Activated T-cell treated with anti-CD3 and anti-CD28 coated beads, Interleukin-2, amount 50 U/mL, for 24 hours (primary cell): ENCODE results near the gene RNF34.
"Not testable (repeated sequence)": the region's sequence is repeated elsewhere in the genome, so short reads cannot be mapped to it uniquely, and the experiment has no call there.

Source experiments
- DNase-seq: peaks from one replicate; pipeline ENCODE4 v3.0.0-alpha.2; 2020
- H3K27ac Mint-ChIP-seq: 2 replicates; pipeline ENCODE4 v1.8.0; 2020; ENCODE audit warnings: mild to moderate bottlenecking, mixed read lengths
- H3K27me3 Mint-ChIP-seq: 2 replicates; pipeline ENCODE4 v1.8.0; 2020; ENCODE audit warnings: mixed read lengths
- H3K36me3 Mint-ChIP-seq: 2 replicates; pipeline ENCODE4 v1.8.0; 2020; ENCODE audit warnings: low read depth, mixed read lengths
- H3K4me1 Mint-ChIP-seq: 2 replicates; pipeline ENCODE4 v1.8.0; 2020; ENCODE audit warnings: low read depth, mixed read lengths
- H3K4me3 Mint-ChIP-seq: 2 replicates; pipeline ENCODE4 v1.8.0; 2020; ENCODE audit warnings: mild to moderate bottlenecking, moderate library complexity, mixed read lengths
- H3K9me3 Mint-ChIP-seq: 2 replicates; pipeline ENCODE4 v1.8.0; 2020; ENCODE audit warnings: mixed read lengths

Gene RNF34

DNA sequence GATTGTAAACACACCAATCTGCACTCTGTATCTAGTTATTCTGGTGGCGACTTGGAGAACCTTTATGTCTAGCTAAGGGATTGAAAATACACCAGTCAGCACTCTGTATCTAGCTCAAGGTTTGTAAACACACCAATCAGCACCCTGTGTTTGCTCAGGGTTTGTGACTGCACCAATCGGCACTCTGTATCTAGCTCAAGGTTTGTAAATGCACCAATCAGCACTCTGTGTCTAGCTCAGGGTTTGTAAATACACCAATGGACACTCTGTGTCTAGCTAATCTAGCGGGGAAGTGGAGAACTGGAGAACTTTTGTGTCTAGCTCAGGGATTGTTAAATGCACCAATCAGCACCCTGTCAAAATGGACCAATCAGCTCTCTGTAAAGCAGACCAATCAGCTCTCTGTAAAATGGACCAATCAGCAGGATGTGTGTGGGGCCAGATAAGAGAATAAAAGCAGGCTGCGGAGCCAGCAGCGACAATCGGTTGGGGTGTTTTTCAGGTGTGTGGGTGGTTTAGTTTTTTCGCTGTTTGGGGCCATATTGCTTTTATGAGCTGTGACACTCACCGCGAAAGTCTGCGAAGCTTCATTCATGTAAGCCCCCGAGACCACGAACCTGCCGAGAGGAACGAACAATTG is 24.9 kb upstream of the RNF34 start:
- not testable (repeated sequence) for DNase-seq, H3K27ac Mint-ChIP-seq, H3K4me3 Mint-ChIP-seq, H3K4me1 Mint-ChIP-seq, H3K27me3 Mint-ChIP-seq, H3K36me3 Mint-ChIP-seq, H3K9me3 Mint-ChIP-seq

GRCh38 chr12:121376754-121377697 is 22.9 kb upstream of the RNF34 start:
- Mint-ChIP-seq H3K36me3 (no peaks in the 10 kb centered on the region), H3K27ac (no peak overlapping the region), H3K4me3 (no peak overlapping the region), H3K4me1 (no peaks in the 10 kb centered on the region), H3K9me3 (no peaks in the 10 kb centered on the region), H3K27me3 (no peaks in the 10 kb centered on the region)
- DNase-seq: no peak

GRCh38 chr12:121378736-121379135 is 21.2 kb upstream of the RNF34 start:
- H3K4me3 Mint-ChIP-seq: no peak overlapping the region
- no peaks in the 10 kb centered on the region for H3K36me3 Mint-ChIP-seq
- H3K4me1 Mint-ChIP-seq: no peaks in the 10 kb centered on the region
- no peak for DNase-seq
- H3K9me3 Mint-ChIP-seq: no peaks in the 10 kb centered on the region
- H3K27me3 Mint-ChIP-seq: no peaks in the 10 kb centered on the region
- H3K27ac Mint-ChIP-seq: no peak overlapping the region

GRCh38 chr12:121379945-121380344 is 20.0 kb upstream of the RNF34 start:
- no peak overlapping the region for H3K27ac Mint-ChIP-seq
- H3K9me3 Mint-ChIP-seq: no peaks in the 10 kb centered on the region
- H3K4me3 Mint-ChIP-seq: no peak overlapping the region
- no peaks in the 10 kb centered on the region for H3K36me3 Mint-ChIP-seq
- no peaks in the 10 kb centered on the region for H3K27me3 Mint-ChIP-seq
- no peaks in the 10 kb centered on the region for H3K4me1 Mint-ChIP-seq
- no peak for DNase-seq

DNA sequence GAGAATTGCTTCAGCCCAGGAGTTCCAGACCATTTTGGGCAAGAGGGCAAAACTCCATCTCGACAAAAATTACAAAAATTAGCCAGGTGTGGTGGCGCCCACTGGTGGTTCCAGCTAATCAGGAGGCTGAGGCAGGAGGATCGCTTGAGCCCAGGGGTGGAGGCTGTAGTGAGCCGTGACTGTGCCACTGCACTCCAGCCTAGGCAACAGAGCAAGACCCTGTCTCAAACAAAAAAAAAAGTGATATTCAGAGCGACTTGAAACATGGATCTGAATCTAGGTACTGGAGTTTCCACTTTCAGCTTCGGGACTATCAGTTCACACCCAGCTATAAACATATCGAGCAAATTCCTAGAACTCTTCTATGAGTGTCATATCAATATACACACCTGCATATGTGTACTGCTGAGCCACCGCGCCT is 16.3 kb upstream of the RNF34 start:
- H3K27ac Mint-ChIP-seq: no peak overlapping the region
- H3K4me3 Mint-ChIP-seq: no peak overlapping the region
- H3K27me3 Mint-ChIP-seq: no peaks in the 10 kb centered on the region
- no peaks in the 10 kb centered on the region for H3K9me3 Mint-ChIP-seq
- H3K4me1 Mint-ChIP-seq: peaks cover 4% of the 10 kb centered on the region
- no peaks in the 10 kb centered on the region for H3K36me3 Mint-ChIP-seq
- no peak for DNase-seq

DNA sequence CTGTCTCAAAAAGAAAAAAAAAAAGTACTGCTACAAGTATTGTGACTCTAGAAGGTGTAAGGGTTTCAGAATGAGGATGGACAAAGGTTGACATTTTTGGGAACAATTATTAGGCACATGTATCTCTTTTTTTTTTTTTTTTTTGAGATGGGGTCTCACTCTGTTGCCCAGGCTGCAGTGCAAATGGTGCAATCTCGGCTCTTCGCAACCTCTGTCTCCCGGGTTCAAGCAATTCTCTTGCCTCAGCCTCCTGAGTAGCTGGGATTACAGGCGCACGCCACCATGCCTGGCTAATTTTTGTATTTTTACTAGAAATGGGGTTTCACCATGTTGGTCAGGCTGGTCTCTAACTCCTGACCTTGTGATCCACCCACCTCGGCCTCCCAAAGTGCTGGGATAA is 15.0 kb upstream of the RNF34 start:
- not testable (repeated sequence) for DNase-seq, H3K27me3 Mint-ChIP-seq, H3K4me1 Mint-ChIP-seq, H3K27ac Mint-ChIP-seq, H3K36me3 Mint-ChIP-seq, H3K9me3 Mint-ChIP-seq, H3K4me3 Mint-ChIP-seq

DNA sequence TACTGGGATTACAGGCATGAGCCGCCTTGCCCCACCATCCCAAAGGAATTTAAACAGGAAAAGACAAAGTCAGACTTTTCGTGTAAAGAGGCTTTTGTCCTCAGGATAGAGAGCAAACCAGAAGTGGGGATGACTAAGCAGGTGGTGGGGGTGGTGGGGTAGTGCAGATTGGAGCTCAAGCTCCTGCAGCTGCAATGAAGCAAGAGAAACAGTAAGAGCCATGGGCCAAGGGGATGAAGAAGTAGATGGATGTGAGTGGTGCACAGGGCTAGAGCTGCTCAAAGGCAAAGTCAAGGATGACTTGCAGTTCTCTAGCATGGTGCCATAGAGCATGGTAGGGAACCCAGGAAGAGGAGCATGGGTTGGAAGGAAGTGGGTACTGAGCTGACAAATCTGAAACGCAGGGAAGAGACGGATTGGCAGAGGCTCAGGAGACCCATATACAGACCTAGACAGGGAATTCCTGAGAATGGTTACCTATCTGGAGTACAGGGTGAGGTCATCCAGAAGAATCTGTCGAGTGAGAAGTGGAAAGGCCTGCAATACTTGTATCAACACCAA is 11.4 kb upstream of the RNF34 start:
- no peaks in the 10 kb centered on the region for H3K27me3 Mint-ChIP-seq
- DNase-seq: no peak
- H3K4me3 Mint-ChIP-seq: no peak overlapping the region
- no peak overlapping the region for H3K27ac Mint-ChIP-seq
- H3K36me3 Mint-ChIP-seq: no peaks in the 10 kb centered on the region
- peaks cover 16% of the 10 kb centered on the region for H3K4me1 Mint-ChIP-seq
- H3K9me3 Mint-ChIP-seq: no peaks in the 10 kb centered on the region

DNA sequence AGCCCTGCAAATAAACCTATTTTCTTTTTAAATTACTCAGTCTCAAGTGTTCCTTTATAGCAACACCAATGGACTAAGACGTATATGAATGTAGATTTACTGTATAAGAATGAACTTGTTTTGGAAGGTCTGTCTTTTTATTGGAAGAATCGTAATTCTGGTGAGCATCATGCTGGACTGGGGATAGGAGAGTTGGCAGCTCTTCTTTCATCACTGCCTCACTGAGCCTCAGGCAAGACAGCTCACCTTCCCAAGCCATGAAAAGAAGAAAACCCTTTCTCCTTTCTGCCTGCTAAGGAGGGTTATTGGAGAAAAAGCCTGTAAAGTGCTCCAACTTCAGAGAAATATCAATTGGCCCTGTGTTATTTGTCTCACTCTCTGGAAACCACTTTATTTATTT is 9.1 kb upstream of the RNF34 start:
- Mint-ChIP-seq H3K27ac (no peak overlapping the region), H3K9me3 (no peaks in the 10 kb centered on the region), H3K4me3 (no peak overlapping the region), H3K4me1 (peaks cover 16% of the 10 kb centered on the region), H3K36me3 (no peaks in the 10 kb centered on the region), H3K27me3 (no peaks in the 10 kb centered on the region)
- no peak for DNase-seq

DNA sequence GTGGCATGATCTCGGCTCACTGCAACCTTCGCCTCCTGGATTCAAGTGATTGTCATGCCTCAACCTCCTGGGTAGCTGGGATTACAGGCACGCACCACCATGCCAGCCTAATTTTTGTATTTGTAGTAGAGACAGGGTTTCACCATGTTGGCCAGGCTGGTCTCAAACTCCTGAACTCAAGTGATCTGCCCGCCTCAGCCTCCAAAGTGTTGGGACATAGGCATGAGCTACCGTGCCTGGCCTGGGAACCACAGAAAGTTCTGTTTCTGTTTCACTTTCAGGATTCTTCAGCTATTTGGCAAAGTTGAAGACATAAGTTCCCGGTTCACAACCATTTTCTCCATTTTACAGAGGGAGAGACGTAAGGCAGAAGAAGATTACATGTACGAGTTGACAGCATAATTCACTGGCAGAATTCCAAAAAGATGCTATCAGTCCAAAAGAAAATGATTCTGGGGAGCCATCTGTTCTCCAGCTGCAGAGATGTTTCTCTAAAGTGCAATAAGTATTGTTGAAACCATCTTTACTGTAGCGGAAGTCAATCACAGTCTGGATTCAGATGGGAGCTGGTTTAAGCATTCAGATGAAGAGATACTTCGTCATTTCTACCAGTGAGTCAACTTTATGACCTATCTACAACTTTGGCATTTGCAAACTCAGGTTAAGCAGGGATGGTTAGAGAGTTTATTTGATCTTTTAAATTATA is 8.1 kb upstream of the RNF34 start:
- H3K27me3 Mint-ChIP-seq: no peaks in the 10 kb centered on the region
- peak overlapping the region; percentile 24 for H3K4me3 Mint-ChIP-seq
- H3K27ac Mint-ChIP-seq: peak overlapping the region; percentile 66
- no peaks in the 10 kb centered on the region for H3K9me3 Mint-ChIP-seq
- H3K4me1 Mint-ChIP-seq: peaks cover 16% of the 10 kb centered on the region
- peak; percentile 49 for DNase-seq
- no peaks in the 10 kb centered on the region for H3K36me3 Mint-ChIP-seq

DNA sequence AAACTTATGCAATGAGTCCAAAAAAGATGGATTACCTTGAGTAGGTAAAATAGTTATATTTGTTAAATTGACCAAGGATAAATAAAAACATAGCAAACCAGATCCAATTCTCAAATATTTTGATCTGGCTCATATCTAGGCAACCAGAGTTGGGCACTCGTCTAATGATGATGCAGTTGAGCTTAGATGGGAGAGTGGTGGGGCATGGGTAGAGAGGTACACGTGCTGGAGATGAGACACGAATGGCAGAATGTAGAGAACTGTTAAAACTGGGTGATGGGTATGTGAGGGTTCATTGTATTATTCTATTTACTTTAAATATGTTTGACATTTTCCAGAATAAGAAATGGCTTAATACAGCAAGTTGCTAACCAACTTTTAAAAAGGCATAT is 7.6 kb upstream of the RNF34 start:
- DNase-seq: no peak
- H3K4me3 Mint-ChIP-seq: no peak overlapping the region
- H3K4me1 Mint-ChIP-seq: peaks cover 16% of the 10 kb centered on the region
- H3K9me3 Mint-ChIP-seq: no peaks in the 10 kb centered on the region
- no peaks in the 10 kb centered on the region for H3K36me3 Mint-ChIP-seq
- no peak overlapping the region for H3K27ac Mint-ChIP-seq
- no peaks in the 10 kb centered on the region for H3K27me3 Mint-ChIP-seq

DNA sequence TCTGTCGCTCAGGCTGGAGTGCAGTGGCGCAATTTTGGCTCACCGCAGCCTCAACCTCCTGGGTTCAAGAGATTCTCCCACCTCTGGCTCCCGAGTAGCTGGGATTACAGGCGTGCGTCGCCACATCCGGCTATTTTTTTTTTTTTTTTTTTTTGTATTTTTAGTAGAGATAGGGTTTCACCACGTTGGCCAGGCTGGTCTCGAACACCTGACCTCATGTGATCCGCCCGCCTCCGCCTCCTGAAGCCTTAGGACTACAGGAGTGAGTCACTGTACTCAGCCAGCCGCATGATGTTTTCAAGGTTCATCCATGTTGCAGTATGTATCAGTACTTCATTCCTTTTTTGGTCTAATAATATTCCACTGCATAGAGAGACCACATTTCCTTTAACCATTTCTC is 2.4 kb upstream of the RNF34 start:
- no peak overlapping the region for H3K4me3 Mint-ChIP-seq
- H3K27ac Mint-ChIP-seq: no peak overlapping the region
- H3K27me3 Mint-ChIP-seq: no peaks in the 10 kb centered on the region
- H3K36me3 Mint-ChIP-seq: peaks cover 28% of the 10 kb centered on the region
- DNase-seq: no peak
- H3K9me3 Mint-ChIP-seq: no peaks in the 10 kb centered on the region
- H3K4me1 Mint-ChIP-seq: peaks cover 23% of the 10 kb centered on the region

DNA sequence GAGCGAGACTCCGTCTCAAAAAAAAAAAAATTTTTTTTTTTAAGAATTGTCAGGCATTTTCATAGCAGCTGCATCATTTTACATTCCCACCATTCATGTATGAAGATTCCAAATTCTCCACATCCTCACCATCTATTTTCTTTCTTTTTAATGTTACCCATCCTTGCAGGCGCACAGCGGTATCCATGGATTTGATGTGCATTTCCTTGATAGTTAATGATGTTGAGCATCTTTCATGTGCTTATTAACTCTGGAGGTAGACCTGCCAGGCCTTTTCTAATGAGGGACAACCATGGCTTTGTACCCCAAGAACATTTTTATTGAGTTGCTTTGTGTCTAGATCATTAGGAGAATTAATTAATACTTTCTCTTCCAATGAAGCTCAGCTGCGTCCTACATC is 1.6 kb upstream of the RNF34 start:
- no peak for DNase-seq
- Mint-ChIP-seq H3K36me3 (peaks cover 36% of the 10 kb centered on the region), H3K4me3 (peak overlapping the region; percentile 94), H3K4me1 (peaks cover 29% of the 10 kb centered on the region), H3K27ac (no peak overlapping the region), H3K27me3 (no peaks in the 10 kb centered on the region), H3K9me3 (no peaks in the 10 kb centered on the region)

DNA sequence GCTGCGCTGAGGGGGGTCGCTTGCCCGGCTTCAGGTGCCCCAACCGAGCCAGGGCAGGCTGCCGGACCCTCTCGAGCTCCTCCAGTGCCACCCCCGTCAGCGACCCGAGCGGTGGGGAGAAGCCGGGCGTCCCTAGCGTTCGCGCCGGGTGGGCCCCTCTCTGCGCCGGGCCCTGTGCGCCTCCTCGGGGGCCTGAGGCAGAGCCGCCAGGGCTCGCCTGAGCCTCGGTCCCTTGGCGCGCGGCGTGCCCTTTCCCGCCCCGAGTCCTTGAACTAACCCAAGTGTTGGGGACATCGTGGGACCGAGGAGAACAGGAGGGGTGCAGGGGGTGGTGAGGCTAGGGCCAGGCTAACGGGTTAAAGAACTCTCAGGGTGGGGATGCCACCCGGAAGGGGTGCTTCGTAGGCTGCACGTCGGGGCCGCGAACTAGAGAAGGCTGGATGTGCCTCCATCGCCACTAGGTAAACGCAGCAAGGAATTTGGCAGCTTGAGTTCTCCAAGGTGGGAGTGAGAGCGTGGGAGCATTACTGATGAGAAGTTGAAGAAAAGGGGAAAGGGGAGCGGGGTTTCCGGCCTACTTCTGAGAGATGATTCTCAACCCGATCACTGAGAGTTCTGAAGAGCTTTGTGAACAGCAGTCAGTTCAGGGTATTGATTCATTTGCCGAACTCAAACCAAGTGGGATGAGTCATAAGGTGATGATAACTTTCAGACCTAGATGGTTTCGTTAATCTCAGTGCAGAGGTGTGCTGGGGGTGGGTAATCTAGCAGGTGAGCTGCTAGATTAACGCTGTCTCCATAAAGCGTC is 618 bp downstream of the RNF34 start:
- peak; percentile 83 for DNase-seq
- no peaks in the 10 kb centered on the region for H3K9me3 Mint-ChIP-seq
- peaks cover 58% of the 10 kb centered on the region for H3K36me3 Mint-ChIP-seq
- H3K27me3 Mint-ChIP-seq: no peaks in the 10 kb centered on the region
- H3K4me1 Mint-ChIP-seq: peaks cover 39% of the 10 kb centered on the region
- H3K4me3 Mint-ChIP-seq: peak overlapping the region; percentile 94
- peak overlapping the region; percentile 100 for H3K27ac Mint-ChIP-seq

- peaks cover 45% of the 10 kb centered on the region for H3K4me1 Mint-ChIP-seq
- peaks cover 88% of the 10 kb centered on the region for H3K36me3 Mint-ChIP-seq
- H3K9me3 Mint-ChIP-seq: no peaks in the 10 kb centered on the region
These were observed 3.8 kb downstream of the RNF34 start for GRCh38 chr12:121403721-121404120.

More at GRCh38 chr12:121403721-121404120, 3.8 kb downstream of the RNF34 start:
- Mint-ChIP-seq H3K27ac (peak overlapping the region; percentile 38), H3K4me3 (no peak overlapping the region), H3K27me3 (no peaks in the 10 kb centered on the region)
- DNase-seq: no peak
